Central memory CD8-positive, alpha-beta T cell (primary cell): ENCODE measurements around the gene NDUFA8.

ENCODE experiments used
- ATAC-seq: fragments of 150-1000 bp; cut with Tn5 transposase; replicated peaks from 2 replicates; pipeline ENCODE4 v1.10.0; 2022; ENCODE audit warnings: mild to moderate bottlenecking, moderate FRiP score, moderate number of reproducible peaks; ENCODE audit not compliant: poor library complexity, severe bottlenecking; ENCODE audit errors: extremely low read depth
- DNase-seq, 2 donors: peaks; one replicate each; pipeline ENCODE4 v3.0.0; 2021; ENCODE audit warnings: low spot score in 2 of 2
- H3K27ac Mint-ChIP-seq: one replicate; pipeline ENCODE4 v1.8.0; 2022; ENCODE audit warnings: low read depth, mild to moderate bottlenecking, moderate library complexity, mixed read lengths
- H3K27me3 Mint-ChIP-seq: one replicate; pipeline ENCODE4 v1.8.0; 2022; ENCODE audit warnings: mixed read lengths
- H3K36me3 Mint-ChIP-seq: one replicate; pipeline ENCODE4 v1.8.0; 2022; ENCODE audit warnings: mild to moderate bottlenecking, moderate library complexity, mixed read lengths; ENCODE audit not compliant: insufficient read depth
- H3K4me1 Mint-ChIP-seq: one replicate; pipeline ENCODE4 v1.8.0; 2022; ENCODE audit warnings: mixed read lengths
- H3K4me3 Mint-ChIP-seq: one replicate; pipeline ENCODE4 v1.8.0; 2022; ENCODE audit warnings: mild to moderate bottlenecking, moderate library complexity, mixed read lengths
- H3K9me3 Mint-ChIP-seq: one replicate; pipeline ENCODE4 v1.8.0; 2022; ENCODE audit warnings: mixed read lengths

The NDUFA8 gene

DNA sequence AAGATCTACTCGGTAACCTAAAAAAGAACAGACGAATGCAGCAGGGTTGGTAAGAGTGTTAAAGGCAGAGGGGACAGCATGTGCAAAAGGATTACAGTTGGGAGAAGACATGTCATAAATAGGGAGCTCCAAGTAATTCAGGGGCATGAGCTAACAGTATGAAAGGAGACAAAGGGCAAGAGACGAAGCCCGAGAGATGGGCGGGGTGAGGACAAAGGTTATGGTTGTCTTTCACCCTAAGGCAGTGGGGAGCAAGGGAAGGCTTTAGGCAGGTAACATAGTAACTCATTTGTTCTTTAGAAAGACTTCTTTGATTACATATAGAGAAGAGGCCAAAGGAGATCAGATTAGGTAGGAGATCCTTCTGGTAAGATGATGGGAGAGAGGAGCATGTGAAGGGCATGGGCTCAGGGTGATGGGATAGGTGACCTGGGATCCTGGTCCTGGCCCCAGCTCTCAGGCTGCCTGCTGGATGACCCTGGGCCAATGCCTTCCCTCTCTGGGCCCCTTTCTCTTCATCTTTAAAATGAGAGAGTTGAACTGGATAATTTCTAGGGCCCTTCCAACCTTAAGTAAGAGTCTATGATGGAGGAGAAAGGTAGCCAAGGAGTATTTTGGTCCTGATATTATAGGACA, 19.6 kb upstream of the NDUFA8 start:
- peaks cover 49% of the 10 kb centered on the region for H3K27me3 Mint-ChIP-seq
- no peak for ATAC-seq
- no peaks in the 10 kb centered on the region for H3K4me1 Mint-ChIP-seq
- H3K4me3 Mint-ChIP-seq, result no peak overlapping the region
- DNase-seq, result no peak
- no peak overlapping the region for H3K27ac Mint-ChIP-seq
- H3K36me3 Mint-ChIP-seq, result no peaks in the 10 kb centered on the region
- no peaks in the 10 kb centered on the region for H3K9me3 Mint-ChIP-seq

DNA sequence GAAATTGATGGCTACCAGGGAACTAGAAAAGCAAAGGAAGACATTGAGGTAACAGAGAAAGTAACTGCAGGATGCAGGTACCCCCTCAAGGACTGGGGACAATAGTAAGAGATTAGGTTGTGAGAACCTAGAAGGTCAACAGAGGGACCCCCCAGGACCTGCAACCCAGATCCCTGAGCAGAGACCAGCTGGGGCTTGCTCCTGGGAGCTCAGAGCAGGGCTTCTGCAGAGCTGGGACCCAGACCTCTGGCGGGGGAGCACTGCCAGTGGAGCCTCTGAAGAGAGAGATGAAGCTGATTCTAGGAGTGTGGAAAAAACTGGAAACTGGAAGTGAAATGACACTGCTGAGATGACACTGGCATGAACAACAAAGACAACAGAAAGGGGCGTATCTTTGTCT, 17.3 kb upstream of the NDUFA8 start:
- H3K36me3 Mint-ChIP-seq, result no peaks in the 10 kb centered on the region
- H3K9me3 Mint-ChIP-seq, result no peaks in the 10 kb centered on the region
- no peak overlapping the region for H3K27ac Mint-ChIP-seq
- H3K4me3 Mint-ChIP-seq, result no peak overlapping the region
- no peak for ATAC-seq
- H3K4me1 Mint-ChIP-seq, result no peaks in the 10 kb centered on the region
- no peak for DNase-seq
- peaks cover 52% of the 10 kb centered on the region for H3K27me3 Mint-ChIP-seq

DNA sequence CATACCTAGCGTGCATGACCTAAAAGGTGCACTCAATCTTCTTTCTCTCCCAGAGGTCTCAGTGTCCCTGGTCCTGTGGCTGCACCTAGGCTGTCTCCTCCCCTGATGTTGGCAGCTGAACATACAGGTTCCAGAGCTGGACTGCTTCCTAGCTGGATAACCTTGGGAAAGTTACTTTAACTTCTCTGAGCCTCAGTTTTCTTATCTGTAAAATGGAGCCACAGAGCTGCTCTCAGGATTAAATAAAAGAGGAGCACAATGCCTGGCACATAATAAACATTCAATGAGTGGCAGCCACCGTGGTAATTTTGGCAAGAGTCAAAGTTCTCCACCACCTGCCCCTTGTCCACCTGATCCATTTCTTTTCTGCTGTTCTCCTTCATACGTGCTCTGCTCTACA, 14.1 kb upstream of the NDUFA8 start:
- ATAC-seq (no peak), DNase-seq (no peak)
- no peaks in the 10 kb centered on the region for H3K4me1 Mint-ChIP-seq
- H3K27ac Mint-ChIP-seq, result no peak overlapping the region
- no peaks in the 10 kb centered on the region for H3K36me3 Mint-ChIP-seq
- no peaks in the 10 kb centered on the region for H3K9me3 Mint-ChIP-seq
- no peak overlapping the region for H3K4me3 Mint-ChIP-seq
- peaks cover 69% of the 10 kb centered on the region for H3K27me3 Mint-ChIP-seq

DNA sequence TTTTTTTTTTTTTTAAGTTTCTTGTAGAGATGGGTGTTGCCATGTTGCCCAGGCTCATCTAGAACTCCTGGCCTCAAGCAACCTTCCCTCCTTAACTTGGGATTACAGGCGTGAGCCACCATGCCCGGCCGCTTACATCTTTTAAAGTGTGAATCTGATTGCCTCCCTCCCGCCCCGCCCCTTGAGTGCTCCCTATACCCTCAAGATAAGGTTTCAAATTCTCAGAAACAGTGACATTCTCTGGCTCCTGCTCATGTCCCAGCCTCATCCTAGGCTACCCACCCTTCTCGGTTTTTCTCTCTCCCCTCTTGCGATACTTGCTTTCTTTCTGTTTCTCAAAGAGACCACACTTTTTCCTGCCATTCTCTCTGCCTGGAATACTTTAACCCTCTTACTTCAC, 12.6 kb upstream of the NDUFA8 start:
- no peak for DNase-seq
- Mint-ChIP-seq H3K27me3 (peaks cover 82% of the 10 kb centered on the region), H3K4me3 (no peak overlapping the region), H3K4me1 (no peaks in the 10 kb centered on the region), H3K27ac (no peak overlapping the region), H3K36me3 (no peaks in the 10 kb centered on the region), H3K9me3 (no peaks in the 10 kb centered on the region)
- ATAC-seq, result no peak

DNA sequence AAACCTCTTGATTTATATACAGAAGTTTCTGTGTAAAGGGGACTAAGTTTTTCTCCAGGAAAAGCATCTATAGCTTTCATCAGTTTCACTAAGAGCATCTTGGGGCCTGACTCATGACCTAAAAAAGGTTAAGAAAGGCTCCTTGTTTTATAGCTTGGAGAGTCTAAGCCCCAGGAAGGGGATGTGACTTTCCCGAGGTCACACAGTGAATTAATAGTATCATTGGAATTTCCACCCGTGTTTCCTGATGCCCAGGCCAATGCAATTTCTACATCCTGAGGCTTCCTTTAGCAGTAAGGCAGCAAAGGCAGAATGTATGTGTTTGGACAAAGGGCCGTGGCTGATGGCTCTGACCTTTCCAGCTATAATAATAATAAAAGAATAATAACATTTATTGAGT, 8.8 kb upstream of the NDUFA8 start:
- no peak overlapping the region for H3K27ac Mint-ChIP-seq
- peaks cover 78% of the 10 kb centered on the region for H3K27me3 Mint-ChIP-seq
- H3K9me3 Mint-ChIP-seq, result no peaks in the 10 kb centered on the region
- H3K4me1 Mint-ChIP-seq, result no peaks in the 10 kb centered on the region
- H3K36me3 Mint-ChIP-seq, result no peaks in the 10 kb centered on the region
- ATAC-seq (no peak), DNase-seq (no peak)
- H3K4me3 Mint-ChIP-seq, result no peak overlapping the region

DNA sequence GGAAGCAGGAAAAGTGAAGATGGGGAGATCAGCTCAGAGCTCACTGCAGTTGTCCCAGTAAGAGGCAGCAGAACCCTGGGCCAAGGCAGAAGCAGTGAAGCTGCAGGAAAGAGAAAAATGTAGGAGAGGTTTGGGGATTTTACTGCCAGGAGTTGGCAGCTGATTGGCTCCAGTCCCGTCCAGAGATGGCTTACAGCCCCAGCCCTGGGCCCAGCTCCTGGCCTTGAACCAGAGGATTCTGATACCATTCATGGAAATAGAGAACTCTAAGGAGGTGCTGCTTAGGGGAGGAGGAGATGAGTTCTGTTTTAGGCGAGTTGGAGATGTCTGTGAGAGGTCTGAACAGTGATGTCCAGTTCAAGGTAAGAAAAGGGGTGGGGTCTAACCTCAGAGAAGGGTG, 4.7 kb upstream of the NDUFA8 start:
- Mint-ChIP-seq H3K27ac (no peak overlapping the region), H3K4me3 (no peak overlapping the region), H3K4me1 (peaks cover 7% of the 10 kb centered on the region), H3K36me3 (peaks cover 4% of the 10 kb centered on the region), H3K9me3 (no peaks in the 10 kb centered on the region), H3K27me3 (peaks cover 67% of the 10 kb centered on the region)
- DNase-seq (no peak), ATAC-seq (no peak)

DNA sequence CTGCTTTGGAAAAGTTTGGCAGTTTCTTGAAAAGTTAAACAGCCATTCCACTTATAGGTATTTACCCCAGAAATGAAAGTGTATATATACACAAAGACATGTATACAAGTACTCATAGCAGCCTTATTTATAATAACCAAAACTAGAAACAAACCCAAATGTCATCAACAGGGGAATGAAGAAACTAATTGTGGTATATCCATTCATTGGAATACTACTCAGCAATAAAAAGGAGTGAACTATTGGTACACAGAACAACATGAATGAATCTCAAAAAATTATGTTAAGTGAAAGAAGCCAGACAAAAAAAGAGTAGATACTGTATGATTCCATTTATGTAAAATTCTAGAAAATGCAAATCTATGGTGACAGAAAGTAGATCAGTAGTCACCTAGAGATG, 2.8 kb upstream of the NDUFA8 start:
- Mint-ChIP-seq H3K27me3 (peaks cover 49% of the 10 kb centered on the region), H3K4me3 (no peak overlapping the region), H3K27ac (no peak overlapping the region), H3K9me3 (no peaks in the 10 kb centered on the region), H3K36me3 (peaks cover 8% of the 10 kb centered on the region), H3K4me1 (peaks cover 20% of the 10 kb centered on the region)
- DNase-seq (no peak), ATAC-seq (no peak)

DNA sequence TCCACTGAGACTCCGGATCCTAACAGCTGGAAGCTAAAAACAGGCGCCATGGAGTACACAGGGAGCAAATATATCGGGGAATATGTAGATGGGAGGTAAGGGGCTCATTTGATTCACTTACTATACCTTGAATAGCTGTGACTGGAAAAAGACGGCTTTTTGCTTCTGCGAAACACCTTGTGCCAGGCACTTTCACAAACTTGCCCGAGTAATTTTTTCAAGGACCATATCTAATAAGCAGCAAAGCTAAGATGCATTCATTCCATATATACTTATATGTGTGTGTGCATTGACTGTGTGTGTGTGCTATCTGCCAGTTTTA, 307 bp upstream of the NDUFA8 start:
- ATAC-seq (no peak), DNase-seq (no peak)
- Mint-ChIP-seq H3K4me1 (peaks cover 35% of the 10 kb centered on the region), H3K4me3 (peak overlapping the region; percentile 95), H3K36me3 (peaks cover 8% of the 10 kb centered on the region), H3K9me3 (no peaks in the 10 kb centered on the region), H3K27ac (peak overlapping the region; percentile 97), H3K27me3 (peaks cover 36% of the 10 kb centered on the region)

DNA sequence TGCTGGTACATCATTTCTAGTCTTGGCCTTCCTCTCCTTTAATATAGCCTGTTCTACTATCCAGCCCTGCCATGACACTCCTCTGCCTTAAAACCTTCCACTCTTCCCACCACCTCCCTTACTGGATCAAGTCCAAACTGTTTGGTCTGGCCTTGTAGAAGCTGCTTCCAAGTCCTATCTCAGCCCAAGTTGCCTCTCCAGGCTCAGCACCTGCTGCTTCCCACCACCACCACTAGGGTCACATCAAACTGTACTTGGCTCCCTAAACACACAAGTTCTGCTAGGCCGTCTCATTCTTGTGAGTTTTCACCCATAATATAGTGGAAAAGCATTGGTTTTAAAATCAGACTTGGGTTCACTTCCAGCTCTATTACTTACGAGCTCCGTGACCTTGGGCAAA, 1.4 kb downstream of the NDUFA8 start:
- Mint-ChIP-seq H3K4me1 (peaks cover 42% of the 10 kb centered on the region), H3K4me3 (peak overlapping the region; percentile 95), H3K27ac (no peak overlapping the region), H3K9me3 (no peaks in the 10 kb centered on the region), H3K27me3 (peaks cover 19% of the 10 kb centered on the region), H3K36me3 (peaks cover 8% of the 10 kb centered on the region)
- DNase-seq (no peak), ATAC-seq (no peak)

DNA sequence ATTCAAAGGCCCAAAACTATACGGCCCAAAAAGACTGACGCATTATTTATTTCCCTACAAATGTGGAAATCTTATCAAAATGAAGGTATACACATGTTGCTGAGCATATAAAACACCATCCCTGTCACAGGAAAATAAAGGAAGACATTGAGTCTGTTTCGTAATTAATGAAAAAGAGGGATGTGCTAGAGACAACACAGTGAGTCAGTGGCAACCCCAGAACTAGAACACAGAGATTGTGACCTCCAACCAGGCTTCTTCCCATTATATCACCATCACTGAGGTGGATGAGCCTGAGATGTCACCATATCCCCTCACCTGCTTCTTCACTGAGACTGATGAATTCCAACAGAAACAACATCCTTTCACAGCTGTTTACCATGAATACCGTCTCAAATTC, 3.8 kb downstream of the NDUFA8 start:
- Mint-ChIP-seq H3K36me3 (peaks cover 13% of the 10 kb centered on the region), H3K4me3 (no peak overlapping the region), H3K27me3 (peaks cover 2% of the 10 kb centered on the region), H3K27ac (no peak overlapping the region), H3K9me3 (no peaks in the 10 kb centered on the region), H3K4me1 (peaks cover 47% of the 10 kb centered on the region)
- ATAC-seq (no peak), DNase-seq (no peak)

DNA sequence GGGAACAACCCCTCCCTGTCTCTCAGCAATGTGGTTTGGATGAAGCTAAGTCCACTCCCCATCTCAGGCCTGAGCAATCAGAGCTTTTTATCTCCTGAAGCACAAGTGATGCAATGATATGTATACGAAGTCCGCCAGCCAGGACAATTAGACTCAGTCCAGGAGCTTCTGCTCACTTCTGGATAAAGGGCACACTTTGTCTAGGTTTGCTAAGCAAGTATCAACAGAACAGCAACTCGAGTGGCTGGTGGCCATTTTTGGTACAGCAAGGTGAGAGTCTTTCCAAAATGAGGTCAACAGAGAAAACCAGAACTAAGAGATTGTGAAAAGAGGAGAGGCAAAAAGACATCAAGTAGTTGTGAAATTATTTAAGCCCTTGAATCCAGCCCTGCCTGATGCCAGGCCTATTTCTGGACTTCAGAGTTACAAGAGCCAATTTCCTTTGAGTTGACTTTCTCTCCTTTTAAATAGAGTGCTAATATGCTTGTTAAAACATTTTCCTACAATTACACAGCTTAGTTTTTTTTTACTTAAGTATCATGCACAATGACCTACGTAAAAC, 8.2 kb downstream of the NDUFA8 start:
- ATAC-seq (no peak), DNase-seq (no peak)
- no peak overlapping the region for H3K4me3 Mint-ChIP-seq
- H3K27ac Mint-ChIP-seq, result no peak overlapping the region
- no peaks in the 10 kb centered on the region for H3K27me3 Mint-ChIP-seq
- peaks cover 17% of the 10 kb centered on the region for H3K4me1 Mint-ChIP-seq
- H3K9me3 Mint-ChIP-seq, result no peaks in the 10 kb centered on the region
- peaks cover 34% of the 10 kb centered on the region for H3K36me3 Mint-ChIP-seq

DNA sequence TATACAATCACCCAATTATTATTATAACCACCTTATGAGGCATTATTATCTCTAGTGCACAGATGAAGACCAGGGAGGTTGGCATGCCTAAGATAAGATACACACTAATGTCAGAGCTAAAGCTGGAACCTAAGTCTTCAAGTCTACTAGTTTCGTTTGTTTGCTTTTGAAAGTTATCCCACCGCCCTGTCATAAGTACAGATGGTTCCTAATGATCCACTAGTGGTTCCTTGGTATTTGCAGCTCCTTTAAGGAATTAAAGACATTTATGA, 14.1 kb downstream of the NDUFA8 start:
- peaks cover 48% of the 10 kb centered on the region for H3K36me3 Mint-ChIP-seq
- ATAC-seq, result no peak
- no peaks in the 10 kb centered on the region for H3K4me1 Mint-ChIP-seq
- no peaks in the 10 kb centered on the region for H3K9me3 Mint-ChIP-seq
- no peaks in the 10 kb centered on the region for H3K27me3 Mint-ChIP-seq
- H3K4me3 Mint-ChIP-seq, result no peak overlapping the region
- no peak overlapping the region for H3K27ac Mint-ChIP-seq
- DNase-seq, result no peak

DNA sequence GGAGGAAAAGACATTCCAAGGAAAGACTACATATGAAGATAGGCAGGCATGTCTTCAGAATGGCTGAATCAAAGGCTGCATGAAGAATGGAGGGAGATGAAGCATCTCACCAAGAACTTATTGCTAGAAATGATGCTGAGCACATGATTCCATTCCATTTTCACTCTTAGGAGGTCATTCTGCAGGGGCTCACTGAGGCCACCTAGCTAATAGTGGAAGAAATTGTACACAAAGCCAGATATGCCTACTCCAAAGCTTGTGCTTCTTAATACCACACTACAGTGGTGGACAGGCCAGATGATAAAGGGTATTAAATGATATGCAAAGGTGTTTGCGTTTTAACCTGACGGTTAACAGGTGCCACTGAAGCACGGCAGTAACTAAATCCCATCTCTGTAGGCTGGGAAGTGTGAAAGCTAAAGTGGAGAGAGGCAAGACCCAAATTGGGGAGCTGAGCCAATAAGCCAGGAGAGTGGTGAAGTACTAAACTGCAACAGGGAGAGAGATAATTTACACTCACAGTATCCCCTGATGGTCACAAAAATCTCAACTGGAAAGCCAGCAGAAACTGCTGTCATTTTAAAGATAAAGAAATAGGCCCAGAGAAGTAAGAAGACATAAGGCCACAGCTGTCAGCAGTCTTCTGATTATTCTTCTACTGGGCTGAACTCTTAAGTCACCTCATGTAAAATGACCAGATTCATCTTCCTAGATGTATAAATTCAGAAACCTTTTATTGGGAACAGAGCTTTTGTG, 14.6 kb downstream of the NDUFA8 start:
- Mint-ChIP-seq H3K27ac (no peak overlapping the region), H3K4me3 (no peak overlapping the region), H3K9me3 (no peaks in the 10 kb centered on the region), H3K27me3 (no peaks in the 10 kb centered on the region), H3K36me3 (peaks cover 44% of the 10 kb centered on the region), H3K4me1 (no peaks in the 10 kb centered on the region)
- ATAC-seq, result no peak
- no peak for DNase-seq
